ENCODE data around the gene ZNF318.

Gene ZNF318

DNA sequence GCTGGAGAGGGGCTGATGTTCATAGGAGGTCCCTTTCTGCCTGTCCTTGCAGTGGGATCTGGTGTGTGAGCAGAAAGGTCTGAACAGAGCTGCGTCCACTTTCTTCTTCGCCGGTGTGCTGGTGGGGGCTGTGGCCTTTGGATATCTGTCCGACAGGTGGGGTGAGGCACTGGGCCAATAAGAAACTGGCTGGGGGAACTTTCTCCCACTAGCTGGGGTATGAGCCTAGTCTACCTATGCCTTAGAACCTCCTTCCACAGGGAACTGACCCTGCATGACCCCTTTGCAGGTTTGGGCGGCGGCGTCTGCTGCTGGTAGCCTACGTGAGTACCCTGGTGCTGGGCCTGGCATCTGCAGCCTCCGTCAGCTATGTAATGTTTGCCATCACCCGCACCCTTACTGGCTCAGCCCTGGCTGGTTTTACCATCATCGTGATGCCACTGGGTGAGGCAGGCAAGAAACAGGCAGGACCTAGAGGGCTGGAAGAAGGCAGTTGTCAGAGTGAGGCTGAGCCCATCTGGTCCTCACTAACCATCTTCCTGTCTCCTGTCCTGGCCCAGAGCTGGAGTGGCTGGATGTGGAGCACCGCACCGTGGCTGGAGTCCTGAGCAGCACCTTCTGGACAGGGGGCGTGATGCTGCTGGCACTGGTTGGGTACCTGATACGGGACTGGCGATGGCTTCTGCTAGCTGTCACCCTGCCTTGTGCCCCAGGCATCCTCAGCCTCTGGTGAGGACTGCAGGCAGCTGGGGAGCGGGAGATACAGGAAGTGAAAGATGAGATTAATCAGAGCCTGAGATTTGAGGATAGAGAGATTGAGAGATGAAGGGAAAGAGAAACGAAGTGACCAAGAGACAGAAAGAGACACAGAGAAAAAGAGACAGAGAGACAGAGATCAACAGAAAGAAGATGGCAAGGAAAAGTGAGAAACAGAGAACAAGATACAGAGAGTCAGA lies 69.8 kb downstream of the ZNF318 start:
- no peak for DNase-seq (ENCODE audit: low read depth)

DNA sequence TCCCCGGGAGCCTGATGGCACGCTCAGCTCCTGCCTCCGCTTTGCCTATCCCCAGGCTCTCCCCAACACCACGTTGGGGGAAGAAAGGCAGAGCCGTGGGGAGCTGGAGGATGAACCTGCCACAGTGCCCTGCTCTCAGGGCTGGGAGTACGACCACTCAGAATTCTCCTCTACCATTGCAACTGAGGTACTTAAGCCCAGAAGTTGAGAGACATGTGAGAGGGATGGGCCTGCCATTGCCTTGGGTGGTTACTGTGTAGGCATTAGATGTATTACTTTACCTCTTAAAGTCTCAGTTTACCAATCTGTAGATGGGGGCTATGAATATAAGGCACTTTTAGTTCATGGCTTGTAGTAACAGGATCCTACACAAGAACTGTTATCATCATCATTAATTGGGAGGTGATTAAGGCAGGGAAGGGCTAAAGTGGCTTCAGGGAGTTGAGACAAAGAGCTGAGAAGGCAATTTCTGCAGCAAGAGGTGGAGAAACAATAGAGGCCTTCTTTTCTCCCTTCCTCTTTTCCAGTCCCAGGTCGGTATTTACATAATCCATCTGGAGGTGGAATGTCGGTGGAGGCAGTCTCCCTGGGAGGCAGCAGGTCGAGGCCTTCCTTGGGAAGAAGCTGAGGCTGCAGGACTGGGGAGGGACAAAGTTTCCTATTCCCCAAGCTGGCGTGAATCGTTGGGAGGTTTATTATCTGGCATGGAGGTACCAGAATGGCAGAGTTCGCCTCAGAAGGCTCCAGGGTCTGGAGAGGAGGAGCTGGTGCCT lies 70.7 kb downstream of the ZNF318 start:
- no peak for DNase-seq (ENCODE audit: low read depth)

DNA sequence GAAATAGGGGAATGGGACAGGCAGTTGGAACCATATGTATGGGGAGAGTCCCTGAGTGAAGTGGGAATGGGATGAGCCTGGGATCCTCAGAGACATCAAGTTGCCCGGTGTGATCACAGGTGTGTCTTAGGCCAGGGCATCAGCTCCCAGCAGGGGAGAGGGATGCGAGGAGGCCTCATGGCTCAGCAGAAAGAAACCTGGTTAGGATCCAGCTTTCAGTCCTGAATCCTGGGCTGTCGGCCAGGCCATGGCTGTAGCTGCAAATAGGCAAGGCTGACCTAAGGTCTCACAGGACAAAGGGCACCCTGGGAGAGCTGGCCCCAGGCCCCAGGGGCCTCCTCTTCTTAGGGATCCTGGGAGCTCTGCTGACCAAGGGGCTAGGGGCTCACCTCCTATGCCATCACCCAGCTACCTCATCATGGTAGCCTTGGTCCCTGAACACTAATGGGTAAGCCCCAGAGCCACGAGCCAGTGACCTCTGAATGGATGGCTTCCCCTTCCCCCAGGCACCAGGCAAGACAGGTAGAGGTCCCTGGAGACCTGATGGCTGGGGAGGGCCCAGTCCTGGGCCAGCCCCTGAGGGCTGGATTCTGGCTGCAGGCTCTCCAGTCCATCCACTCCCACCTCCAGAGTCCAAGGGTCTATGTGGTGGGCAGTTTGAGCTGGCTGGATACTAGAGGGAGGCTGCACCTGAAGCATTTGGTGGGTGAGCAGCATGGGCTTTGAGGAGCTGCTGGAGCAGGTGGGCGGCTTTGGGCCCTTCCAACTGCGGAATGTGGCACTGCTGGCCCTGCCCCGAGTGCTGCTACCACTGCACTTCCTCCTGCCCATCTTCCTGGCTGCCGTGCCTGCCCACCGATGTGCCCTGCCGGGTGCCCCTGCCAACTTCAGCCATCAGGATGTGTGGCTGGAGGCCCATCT lies 71.5 kb downstream of the ZNF318 start, which contains the start of gene SLC22A7:
TSS of gene SLC22A7 (plus strand) at position 617 of the 921 bp plus-strand sequence. CDS start at position 716, 99 bp downstream.
- DNase-seq (ENCODE audit: low read depth): no peak

DNA sequence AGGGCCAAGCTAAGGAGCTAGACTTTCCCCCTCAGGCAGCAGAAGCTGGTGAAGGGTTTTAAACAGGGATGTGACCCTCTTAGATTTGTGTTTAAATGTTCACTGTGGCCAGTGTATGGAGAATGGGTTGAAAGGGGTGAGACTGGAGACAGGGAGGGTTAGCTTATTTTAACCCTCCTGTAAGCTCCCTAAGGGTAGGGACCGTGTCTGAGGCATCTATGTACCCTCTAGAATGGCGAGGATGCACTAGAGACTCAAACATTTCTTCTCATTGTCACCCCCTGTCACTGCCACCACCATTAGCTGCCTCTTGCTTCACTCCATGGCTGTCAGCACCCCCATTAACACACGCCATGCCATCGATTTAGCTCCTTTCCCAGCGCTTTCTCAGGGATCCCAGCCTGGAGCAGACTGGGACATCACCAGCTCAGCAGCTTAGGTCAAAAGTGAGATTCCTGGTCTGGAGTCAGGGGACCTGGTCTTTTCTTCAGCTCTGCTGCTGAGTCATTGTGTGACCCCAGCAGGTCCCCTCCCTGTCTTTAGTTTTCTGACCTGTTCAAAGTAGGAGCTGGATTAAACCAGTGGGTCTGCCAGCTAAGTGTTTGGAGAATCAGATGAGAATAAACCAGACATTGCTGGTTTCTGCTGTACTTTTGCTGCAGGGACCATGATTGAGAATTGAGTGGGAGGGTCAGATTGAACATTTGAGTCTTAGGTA lies 72.5 kb downstream of the ZNF318 start:
- DNase-seq (ENCODE audit: low read depth): no peak

DNA sequence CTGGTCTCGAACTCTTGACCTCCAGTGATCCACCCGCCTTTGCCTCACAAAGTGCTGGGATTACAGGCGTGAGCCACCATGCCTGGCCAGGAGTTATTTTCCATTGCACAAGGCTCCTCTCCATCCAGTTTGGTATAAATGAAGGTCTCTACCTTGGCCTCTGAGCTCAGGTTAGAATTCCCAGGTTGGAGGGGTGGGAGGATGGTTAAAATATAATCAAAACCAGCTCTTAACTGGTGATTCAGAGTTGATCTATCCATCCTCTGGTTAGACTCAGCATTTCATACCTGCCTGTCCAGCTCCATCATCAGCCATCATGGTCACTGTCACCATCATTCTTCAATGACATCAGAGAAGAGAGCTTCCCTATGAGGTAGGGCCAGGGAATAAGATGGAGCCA lies 74.0 kb downstream of the ZNF318 start:
- no peak for DNase-seq (ENCODE audit: low read depth)

DNA sequence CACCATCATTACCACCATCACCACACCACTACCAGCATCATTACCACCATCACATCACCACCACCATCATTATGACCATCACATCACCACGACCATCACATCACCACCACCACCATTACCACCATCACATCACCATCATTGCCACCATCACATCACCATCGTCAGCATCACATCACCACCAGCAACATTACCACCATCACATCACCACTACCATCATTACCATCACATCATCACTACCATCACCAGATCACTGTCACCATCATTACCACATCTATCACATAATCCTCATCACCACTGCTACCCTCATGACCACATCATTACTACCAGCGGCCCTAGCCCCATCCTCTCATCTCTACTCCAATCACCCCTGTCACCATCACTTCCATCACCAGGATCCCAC lies 74.9 kb downstream of the ZNF318 start:
- no peak for DNase-seq (ENCODE audit: low read depth)

DNA sequence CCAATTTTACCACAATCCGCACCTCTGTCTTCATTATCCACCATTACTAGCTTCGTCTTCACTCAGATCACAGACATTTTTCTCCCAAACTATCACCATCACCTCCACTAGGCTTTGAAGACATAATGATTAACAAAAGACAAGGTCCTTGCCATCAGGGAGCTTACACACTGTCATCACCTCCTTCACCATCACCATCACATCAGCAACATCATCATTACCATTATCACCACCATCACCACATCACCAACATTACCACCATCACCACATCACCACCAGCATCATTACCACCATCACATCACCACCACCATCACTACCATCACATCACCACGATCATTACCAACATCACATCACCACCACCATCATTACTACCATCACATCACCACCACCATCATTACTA lies 75.7 kb downstream of the ZNF318 start:
- DNase-seq (ENCODE audit: low read depth): no peak

DNA sequence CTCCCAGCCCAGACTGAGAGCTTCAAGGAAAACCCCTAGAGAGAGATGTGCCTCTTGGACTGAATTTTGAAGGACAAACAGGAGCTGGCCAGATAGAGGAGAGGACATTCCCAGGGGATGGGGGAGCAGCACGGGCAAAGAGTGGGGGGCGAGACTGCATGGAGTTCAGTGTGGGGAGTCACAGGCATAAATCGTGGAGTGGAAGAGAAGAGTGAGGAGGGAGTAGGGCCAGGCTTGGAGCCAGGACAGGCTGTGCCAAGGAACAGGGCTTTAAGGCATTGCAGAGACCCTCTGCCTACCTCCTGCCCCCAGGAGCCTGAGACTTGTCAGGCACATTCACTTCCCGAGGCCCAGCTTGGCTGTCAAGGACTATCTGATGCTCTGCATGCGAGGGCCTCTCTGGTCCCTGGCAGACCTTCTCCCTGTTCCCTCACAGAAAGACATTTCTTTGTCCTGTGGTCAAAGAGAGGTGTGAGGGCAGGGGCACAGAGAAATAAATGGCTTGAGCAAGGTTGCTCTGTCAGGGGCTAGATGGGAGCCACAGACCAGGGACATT lies 76.6 kb downstream of the ZNF318 start:
- DNase-seq (ENCODE audit: low read depth): no peak

DNA sequence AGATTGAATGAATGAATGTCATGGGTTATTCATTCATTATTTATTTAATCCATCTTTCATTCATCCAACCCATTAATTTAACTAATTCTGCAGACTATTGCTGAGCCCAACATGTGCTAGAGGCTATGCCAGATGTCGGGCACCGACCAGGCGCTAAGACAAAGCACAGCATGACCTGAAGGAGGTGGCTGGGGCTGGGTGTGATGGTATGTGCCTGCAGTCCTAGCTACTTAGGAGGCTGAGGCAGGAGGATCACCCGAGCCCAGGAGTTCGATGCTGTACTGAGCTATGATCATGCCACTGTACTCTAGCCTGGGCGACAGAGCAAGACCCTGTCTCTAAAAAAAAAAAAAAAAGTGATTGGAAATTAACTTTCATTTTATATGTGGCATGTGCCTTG lies 77.1 kb downstream of the ZNF318 start:
- DNase-seq (ENCODE audit: low read depth): no peak

DNA sequence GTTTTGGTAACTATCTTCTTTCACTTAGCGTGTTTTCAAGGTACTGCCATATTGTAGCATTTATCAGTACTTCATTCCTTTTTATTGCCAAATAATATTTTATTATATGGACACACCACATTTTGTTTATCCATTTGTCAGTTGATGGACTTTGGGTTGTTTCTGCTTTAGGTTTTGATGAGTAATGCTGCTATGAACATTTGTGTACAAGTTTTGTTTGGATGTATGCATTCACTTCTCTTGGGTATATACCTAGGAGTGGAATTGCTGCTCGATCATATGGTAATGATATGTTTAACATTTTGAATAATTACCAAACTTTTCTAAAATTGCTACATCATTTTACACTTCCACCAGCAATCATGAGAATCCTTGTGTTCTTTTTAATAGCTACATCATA lies 77.7 kb downstream of the ZNF318 start:
- no peak for DNase-seq (ENCODE audit: low read depth)

DNA sequence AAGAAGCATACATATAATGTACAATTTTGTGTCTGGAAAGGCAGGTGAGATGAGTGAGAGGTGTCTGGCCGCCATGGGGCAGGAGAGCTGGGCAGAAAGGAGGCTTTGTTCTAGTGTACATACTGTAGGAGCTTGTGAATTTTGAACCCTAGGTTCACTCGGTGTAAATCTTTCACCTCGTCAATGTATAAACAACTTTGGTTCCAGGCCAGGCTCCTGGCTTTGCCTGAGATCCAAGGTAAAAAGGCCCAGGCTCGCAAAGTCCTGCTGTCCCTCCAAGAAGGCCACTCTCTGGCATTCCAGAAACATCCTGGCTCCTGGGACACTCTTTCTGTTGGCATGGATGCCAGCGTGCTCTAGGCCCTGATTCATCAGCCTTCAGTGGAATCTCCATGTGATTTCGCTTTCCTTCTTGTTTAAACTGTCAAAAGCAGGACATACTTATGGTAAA lies 78.5 kb downstream of the ZNF318 start:
- DNase-seq (ENCODE audit: low read depth): no peak

DNA sequence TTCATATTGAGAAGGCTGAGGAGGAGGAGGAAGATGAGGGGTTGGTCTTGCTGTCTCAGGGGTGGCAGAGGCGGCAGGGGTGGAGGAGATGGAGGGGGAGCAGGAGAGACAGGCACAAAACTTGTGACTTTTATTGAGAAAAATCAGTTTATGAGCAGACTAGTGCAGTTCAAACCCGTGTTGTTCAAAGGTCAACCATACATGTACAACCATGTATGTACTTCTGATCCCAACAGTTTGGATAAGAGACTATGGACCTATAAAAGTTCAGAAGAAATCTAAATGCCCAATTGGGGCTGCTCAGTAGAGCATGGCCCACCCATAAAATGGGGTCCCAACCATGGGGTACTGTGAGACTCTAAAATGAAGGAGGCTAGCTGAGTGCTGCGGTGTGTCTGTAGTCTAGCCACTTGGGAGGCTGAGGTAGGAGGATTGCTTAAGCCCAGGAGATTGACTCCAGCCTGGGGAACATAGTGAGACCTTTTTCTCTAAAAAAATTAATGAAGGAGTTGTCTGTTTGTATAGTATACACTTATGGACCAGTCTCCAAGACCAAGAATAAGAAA lies 79.0 kb downstream of the ZNF318 start:
- DNase-seq (ENCODE audit: low read depth): no peak

DNA sequence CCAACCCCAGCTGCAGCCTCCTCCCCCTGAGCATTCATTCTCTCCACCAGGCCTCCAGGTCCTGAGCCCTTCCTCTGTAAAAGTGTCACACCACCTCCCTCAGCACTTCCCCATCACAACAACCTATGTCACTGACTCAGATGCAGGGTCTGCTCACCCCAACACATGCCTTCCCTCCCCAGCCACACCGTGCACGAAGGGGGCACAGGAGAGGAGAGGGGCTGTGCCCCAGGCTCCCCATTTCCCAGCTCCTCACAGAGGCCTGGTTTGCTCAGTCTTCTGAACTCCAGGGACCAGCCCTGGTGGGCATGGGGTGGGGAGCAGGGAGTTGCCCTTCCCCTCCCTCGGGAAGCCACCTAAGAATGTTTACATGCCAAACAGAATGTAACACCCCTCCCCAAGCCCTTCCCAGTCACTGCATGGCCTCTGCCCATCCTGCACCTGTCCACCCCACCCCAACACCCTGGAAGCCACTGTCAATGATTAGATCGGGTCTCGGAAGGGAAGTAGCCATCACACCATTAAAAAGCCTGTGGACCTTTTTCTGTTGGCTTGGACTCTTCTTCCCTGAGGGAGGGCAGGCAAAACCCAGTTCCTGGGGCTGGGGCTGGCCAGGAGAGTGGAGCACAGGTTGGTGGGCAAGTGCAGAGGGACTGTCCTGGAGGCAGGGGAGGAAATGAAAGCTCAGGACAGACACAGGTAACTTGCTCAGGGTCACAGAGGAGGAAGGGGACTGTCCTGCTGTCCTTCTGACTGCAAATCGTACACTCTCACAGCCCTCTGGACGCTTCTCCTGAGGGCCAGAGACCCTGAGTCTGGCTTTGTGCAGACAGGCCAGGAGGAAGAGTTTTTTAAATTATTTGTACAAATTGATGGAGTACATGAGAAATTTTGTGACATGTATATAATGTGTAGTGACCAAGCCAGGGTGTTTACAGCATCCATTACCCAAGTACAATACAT lies 81.4 kb downstream of the ZNF318 start:
- no peak for DNase-seq (ENCODE audit: low read depth)

DNA sequence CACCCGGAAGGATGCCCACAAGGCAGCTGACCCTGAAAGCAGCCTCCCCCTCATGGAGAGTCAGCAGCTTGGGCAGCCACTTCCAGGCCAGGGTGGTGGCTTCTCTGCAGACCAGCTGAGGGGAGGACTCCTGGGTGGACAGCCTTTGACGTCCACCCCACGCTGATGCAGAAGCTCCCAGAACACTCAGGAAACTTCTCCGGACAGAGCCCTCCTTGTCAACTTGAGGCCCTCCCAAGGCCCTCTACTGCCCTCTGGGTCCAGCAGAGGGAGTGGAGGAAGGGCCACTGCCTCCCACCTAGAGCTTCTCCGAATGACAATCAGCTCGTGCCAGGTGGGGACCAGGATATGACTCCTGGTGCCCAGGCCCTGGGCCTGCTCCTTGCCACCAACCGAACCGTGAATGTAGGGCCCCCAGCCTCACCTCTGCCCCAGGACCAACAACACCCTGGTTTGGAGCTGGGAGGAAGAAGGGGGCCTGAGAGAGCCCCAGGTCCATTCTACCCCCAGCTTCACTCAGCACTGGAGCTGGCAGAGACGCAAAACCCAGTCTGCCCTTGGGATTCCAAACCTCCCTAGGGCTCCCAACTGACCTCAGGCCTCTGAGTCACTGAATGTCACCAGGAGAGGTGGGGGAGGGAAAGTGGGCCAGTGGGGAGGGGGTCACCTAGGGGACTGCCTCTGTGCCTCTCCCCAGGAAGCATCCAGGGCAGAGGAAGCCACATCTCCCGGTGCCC lies 82.3 kb downstream of the ZNF318 start:
- DNase-seq (ENCODE audit: low read depth): no peak

DNA sequence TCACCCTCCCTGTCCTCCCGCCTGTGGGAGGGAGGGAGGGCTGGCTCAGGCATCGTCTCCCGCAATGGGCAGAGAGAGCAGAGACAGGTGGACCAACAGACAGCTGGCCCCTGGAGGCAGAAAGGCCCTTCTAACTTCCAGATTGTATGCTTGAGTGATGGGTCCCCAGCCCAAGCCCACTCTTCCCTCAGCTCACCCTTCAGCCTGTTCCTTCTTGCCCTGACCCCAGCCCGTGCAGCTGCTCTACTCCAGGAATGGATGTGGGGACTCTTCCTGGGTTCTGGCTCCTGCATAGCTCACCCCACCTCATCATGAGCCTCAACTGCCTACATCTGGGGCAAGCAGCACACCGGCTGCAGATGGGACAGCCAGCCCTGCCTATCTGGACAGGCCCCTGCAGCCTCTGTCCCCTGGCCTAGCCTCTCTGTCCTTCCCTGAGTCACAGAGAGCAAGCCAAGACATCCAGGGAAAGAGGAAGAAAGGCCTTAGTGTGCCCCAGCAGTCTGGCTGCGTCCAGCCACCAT lies 82.9 kb downstream of the ZNF318 start:
- DNase-seq (ENCODE audit: low read depth): no peak

All from stimulated activated CD4-positive, alpha-beta T cell treated with anti-CD3 and anti-CD28 coated beads, Interleukin-2, amount 100 ng/mL, for 4 hours (primary cell).